Hypothalamus (tissue), 51 donors: Measurements from ENCODE around the gene LAMB1.
"Not testable (repeated sequence)": the region's sequence is repeated elsewhere in the genome, so short reads cannot be mapped to it uniquely, and the experiment has no call there.

Experiments used
- DNase-seq, 51 donors: peaks; one replicate each; lab custom pipeline; 2025; lab: John Stamatoyannopoulos, UW

Gene LAMB1

GRCh38 chr7:107973861-107974260 is 29.1 kb downstream of the LAMB1 start:
- DNase-seq = no peak

- no peak for DNase-seq
These were observed 30.0 kb downstream of the LAMB1 start for GRCh38 chr7:107972941-107973376.

- DNase-seq = no peak
These were observed 30.9 kb downstream of the LAMB1 start for GRCh38 chr7:107972075-107972482.

- DNase-seq = no peak
These were observed 31.3 kb downstream of the LAMB1 start for GRCh38 chr7:107971613-107972012.

- no peak for DNase-seq
These were observed 31.9 kb downstream of the LAMB1 start for GRCh38 chr7:107971100-107971499.

GRCh38 chr7:107969856-107970255 is 33.1 kb downstream of the LAMB1 start:
- DNase-seq = no peak

GRCh38 chr7:107968449-107968848 is 34.5 kb downstream of the LAMB1 start:
- no peak for DNase-seq

- DNase-seq = no peak
These were observed 35.5 kb downstream of the LAMB1 start for GRCh38 chr7:107967420-107967819.

GRCh38 chr7:107966711-107967110 is 36.2 kb downstream of the LAMB1 start:
- DNase-seq = peak in 1 of 51 donors; percentile 7

GRCh38 chr7:107964510-107964909 is 38.5 kb downstream of the LAMB1 start:
- no peak for DNase-seq

- DNase-seq = no peak
These were observed 40.1 kb downstream of the LAMB1 start for GRCh38 chr7:107962817-107963216.

- no peak for DNase-seq
These were observed 41.6 kb downstream of the LAMB1 start for GRCh38 chr7:107961405-107961804.

- DNase-seq = no peak
These were observed 42.7 kb downstream of the LAMB1 start for GRCh38 chr7:107960272-107960671.

- no peak for DNase-seq
These were observed 43.4 kb downstream of the LAMB1 start for GRCh38 chr7:107959527-107959898.

- DNase-seq = no peak
These were observed 44.0 kb downstream of the LAMB1 start for GRCh38 chr7:107958764-107959526.

GRCh38 chr7:107957436-107957835 is 45.5 kb downstream of the LAMB1 start:
- DNase-seq = no peak

GRCh38 chr7:107956950-107957349 is 46.0 kb downstream of the LAMB1 start:
- DNase-seq = not testable (repeated sequence)

GRCh38 chr7:107955394-107955793 is 47.6 kb downstream of the LAMB1 start:
- no peak for DNase-seq

GRCh38 chr7:107953924-107954303 is 49.0 kb downstream of the LAMB1 start:
- no peak for DNase-seq

- no peak for DNase-seq
These were observed 49.6 kb downstream of the LAMB1 start for GRCh38 chr7:107953265-107953923.

- DNase-seq = no peak
These were observed 51.1 kb downstream of the LAMB1 start for GRCh38 chr7:107951896-107952295.

- DNase-seq = no peak
These were observed 51.7 kb downstream of the LAMB1 start for GRCh38 chr7:107951172-107951787.
